AG04449 (cell line): ENCODE measurements around the gene LSG1.

Experiments
- CTCF ChIA-PET: fragments of 350-600 bp; formaldehyde crosslinking; extraction: SDS; loops from one replicate; lab custom pipeline; 2021; ENCODE audit warnings: antibody characterized with exemption; lab: Yijun Ruan, JAX
- POLR2A ChIA-PET: fragments of 400-600, 350-600 bp; formaldehyde crosslinking; extraction: SDS; loops from one replicate; lab custom pipeline; 2020; ENCODE audit warnings: antibody characterized with exemption, inconsistent platforms; lab: Yijun Ruan, JAX
- DNase-seq: peaks from one replicate; pipeline ENCODE4 v3.0.0-alpha.2; 2010; ENCODE audit warnings: low read depth, low spot score
- H3K4me3 ChIP-seq: 2 replicates; pipeline ENCODE4 v1.5.1; 2011; ENCODE audit warnings: low read depth, mild to moderate bottlenecking, control low read depth, low read length
- TF ChIP-seq, protein P1 (sequence below): IDR thresholded peaks from one replicate; pipeline ENCODE4 v1.5.1; 2011; ENCODE audit warnings: mild to moderate bottlenecking, moderate library complexity, low read length, control low read depth, inconsistent platforms; ENCODE audit not compliant: insufficient read depth; ENCODE audit errors: missing control alignments

LSG1 gene

DNA sequence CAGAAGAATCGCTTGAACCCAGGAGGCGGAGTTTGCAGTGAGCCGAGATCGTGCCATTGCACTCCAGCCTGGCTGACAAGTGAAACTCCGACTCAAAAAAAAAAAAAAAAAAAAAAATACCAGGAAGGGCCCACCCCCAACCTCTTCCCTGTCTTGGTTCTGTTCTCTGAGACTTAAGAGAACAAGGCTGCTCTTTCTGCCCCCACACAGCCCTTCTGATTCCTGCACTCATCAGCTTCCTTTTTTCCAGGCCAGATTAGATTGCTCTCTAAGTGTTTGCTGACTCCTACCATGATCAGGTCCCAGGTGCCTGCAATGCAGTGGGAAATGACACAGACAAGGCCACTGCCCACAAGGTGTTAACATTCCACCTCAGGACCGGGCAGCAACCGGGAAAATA, 51.8 kb downstream of the LSG1 start:
- ChIA-PET CTCF (interaction anchor here (1.0 kb wide), 1 partner anchor 9 kb away, joined by 4 read pairs; no protein-coding TSS in a partner anchor), POLR2A (no interaction called here)
- no peak for DNase-seq
- no peak overlapping the region for H3K4me3 ChIP-seq
- TF ChIP-seq, protein P1, sequence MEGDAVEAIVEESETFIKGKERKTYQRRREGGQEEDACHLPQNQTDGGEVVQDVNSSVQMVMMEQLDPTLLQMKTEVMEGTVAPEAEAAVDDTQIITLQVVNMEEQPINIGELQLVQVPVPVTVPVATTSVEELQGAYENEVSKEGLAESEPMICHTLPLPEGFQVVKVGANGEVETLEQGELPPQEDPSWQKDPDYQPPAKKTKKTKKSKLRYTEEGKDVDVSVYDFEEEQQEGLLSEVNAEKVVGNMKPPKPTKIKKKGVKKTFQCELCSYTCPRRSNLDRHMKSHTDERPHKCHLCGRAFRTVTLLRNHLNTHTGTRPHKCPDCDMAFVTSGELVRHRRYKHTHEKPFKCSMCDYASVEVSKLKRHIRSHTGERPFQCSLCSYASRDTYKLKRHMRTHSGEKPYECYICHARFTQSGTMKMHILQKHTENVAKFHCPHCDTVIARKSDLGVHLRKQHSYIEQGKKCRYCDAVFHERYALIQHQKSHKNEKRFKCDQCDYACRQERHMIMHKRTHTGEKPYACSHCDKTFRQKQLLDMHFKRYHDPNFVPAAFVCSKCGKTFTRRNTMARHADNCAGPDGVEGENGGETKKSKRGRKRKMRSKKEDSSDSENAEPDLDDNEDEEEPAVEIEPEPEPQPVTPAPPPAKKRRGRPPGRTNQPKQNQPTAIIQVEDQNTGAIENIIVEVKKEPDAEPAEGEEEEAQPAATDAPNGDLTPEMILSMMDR = no peak

DNA sequence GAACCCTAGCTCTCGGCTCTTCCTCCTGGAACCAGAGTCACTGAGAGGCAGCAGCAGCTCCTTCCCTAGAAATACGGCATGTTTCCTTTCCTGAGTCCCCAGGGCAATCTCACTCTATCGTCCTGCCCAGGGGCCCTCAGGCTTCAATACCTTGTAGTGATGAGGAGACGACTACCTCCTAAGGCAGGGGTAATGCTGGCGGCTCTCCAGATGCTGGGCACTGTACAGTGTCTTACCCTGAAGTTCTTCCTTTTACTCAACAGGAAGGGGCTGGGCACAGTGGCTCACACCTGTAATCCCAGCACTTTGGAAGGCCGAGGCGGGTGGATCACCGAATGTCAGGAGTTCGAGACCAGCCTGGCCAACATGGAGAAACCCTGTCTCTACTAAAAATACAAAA, 52.2 kb downstream of the LSG1 start:
- H3K4me3 ChIP-seq = no peak overlapping the region
- DNase-seq = no peak
- ChIA-PET POLR2A (no interaction called here), CTCF (interaction anchor here (1.0 kb wide), 1 partner anchor 8 kb away, joined by 4 read pairs; no protein-coding TSS in a partner anchor)
- TF ChIP-seq, protein P1 = no peak

DNA sequence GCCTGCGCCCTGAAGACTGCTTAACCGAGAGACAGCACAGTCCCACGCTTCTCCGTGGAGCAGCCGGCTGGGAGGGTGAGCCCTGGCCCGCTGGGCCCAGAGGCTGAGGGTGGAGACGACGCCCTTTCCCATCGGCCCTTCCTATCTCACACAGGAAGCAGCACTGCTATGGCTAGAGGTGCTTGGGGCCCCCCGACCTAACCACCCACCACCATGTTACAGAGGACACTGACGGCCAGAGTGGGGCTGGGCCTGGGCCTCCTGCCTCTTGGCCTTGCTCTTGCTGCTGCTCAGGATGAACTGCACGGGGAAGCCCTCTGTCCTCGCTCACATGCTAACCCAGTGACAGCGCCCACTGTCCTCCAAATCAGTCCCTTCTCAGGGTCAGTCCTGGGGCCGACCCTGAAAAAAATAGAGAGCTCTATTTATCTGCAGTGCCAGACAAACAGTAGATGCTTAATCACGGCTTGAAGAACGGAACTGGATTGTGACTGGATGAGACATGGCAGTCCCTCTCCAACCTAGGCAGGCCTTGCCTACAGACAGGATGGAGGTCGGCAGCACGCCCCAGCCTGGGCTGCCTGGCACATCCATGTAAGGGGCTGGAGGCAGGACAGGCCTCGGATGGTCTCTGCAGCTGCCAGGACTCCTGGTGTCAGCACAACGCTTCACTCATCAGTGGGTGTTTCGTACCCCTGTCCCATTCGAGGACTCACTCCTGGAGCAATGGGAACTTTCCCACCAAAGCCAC, 53.0 kb downstream of the LSG1 start:
- ChIA-PET POLR2A (no interaction called here), CTCF (no interaction called here)
- H3K4me3 ChIP-seq = no peak overlapping the region
- DNase-seq = no peak
- TF ChIP-seq, protein P1 = no peak

DNA sequence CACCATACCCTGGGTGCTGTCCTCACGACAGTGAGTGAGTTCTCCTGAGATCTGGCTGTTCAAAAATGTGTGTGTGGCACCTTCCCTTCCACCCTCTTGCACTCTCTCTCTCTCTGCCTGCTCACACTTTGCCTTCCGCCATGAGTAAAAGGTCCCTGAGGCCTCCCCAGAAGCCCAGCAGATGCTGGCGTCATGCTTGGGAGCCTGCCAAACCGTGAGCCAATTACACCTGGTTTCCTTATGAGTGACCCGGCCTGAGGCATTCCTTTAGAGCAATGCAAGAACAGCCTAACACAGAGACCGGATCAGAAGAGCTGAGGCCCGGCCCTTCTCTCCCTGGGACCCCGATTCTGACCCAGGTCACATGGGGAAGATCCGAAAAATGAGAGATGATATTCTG, 54.2 kb downstream of the LSG1 start:
- ChIA-PET POLR2A (no interaction called here), CTCF (no interaction called here)
- no peak overlapping the region for H3K4me3 ChIP-seq
- TF ChIP-seq, protein P1 = no peak
- DNase-seq = no peak

DNA sequence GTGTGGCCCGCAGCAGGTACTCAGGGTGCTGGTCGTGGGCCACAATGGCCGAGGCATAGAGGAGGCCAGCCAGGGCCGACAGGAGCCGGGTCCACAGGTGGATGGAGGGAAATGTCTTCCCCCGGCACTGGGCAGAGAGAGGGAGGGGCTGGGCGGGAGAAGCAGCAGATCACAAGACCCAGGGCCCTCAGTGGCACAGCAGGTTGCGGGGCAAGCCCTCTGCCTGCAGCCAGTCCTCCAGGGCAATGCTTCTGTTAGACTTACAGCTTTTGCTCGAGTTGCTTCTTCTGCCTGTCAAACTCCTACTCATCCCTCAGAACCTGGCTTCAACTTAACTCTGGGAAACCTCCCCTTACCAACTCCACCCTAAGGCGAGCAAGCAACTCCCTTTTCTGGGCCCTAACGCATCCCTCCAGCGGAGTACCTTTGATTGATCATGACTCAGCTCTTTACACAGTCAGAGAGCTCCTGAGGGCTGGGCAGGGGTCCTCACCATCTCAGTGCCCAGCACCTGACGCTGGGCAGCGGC, 54.8 kb downstream of the LSG1 start:
- H3K4me3 ChIP-seq = no peak overlapping the region
- ChIA-PET CTCF (interaction anchor here (1.8 kb wide), 1 partner anchor 12 kb away, joined by 8 read pairs; no protein-coding TSS in a partner anchor), POLR2A (no interaction called here)
- TF ChIP-seq, protein P1 = no peak
- no peak for DNase-seq

DNA sequence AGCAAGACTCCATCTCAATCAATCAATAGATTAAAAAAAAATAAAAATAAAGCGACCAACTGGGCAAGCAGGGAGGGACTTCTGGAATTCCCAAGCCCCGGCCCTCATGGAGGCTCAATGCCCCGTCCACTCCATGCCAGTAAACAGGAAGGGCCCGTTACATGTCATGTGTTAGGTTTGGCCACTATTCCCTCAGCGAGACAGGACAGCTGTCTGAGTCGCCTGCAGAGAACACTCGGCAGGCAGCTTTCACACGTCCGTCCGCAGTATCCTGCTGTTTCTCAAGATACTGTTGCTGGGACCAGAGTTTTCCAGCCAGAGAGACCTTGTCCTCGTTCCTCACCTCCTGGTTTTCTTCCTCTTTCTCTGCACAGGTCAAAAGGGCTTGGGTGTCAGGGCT, 56.8 kb downstream of the LSG1 start:
- TF ChIP-seq, protein P1 = no peak
- ChIA-PET CTCF (interaction anchor here (0.9 to 2.3 kb wide), 6 partner anchors 10 to 56 kb away, joined by 3 to 8 read pairs (median 6); partner anchors contain the start of genes LSG1 and TMEM44), POLR2A (no interaction called here)
- DNase-seq = no peak
- no peak overlapping the region for H3K4me3 ChIP-seq
